Calu3 (cell line): Measurements from ENCODE around the gene LTK. TPM values are rescaled to one million over a fixed set of nuclear protein-coding genes. Genes with fewer than 3 reads are reported as not detected.

Source experiments
- BruUV-seq: library from RNA; stranded (reverse); fragments of 400-500 nt; replicated peaks from 2 replicates; lab custom pipeline; 2021; lab: Mats Ljungman, UMichigan
- CTCF ChIA-PET: fragments of 300-600 bp; sonication (Branson Sonifier 250); formaldehyde crosslinking; loops from one replicate; lab custom pipeline; 2022; ENCODE audit warnings: antibody characterized with exemption; lab: Charles Lee
- DNase-seq: peaks from one replicate; pipeline ENCODE4 v3.0.0; 2022
- H3K27ac Mint-ChIP-seq: one replicate; pipeline ENCODE4 v1.8.0; 2022; ENCODE audit warnings: mixed read lengths; ENCODE audit not compliant: unreplicated experiment
- H3K27me3 Mint-ChIP-seq: one replicate; pipeline ENCODE4 v1.8.0; 2022; ENCODE audit warnings: mixed read lengths; ENCODE audit not compliant: unreplicated experiment
- H3K36me3 Mint-ChIP-seq: one replicate; pipeline ENCODE4 v1.8.0; 2022; ENCODE audit warnings: mild to moderate bottlenecking, moderate library complexity, mixed read lengths; ENCODE audit not compliant: insufficient read depth, unreplicated experiment
- H3K4me1 Mint-ChIP-seq: one replicate; pipeline ENCODE4 v1.8.0; 2022; ENCODE audit warnings: mild to moderate bottlenecking, low read depth, mixed read lengths; ENCODE audit not compliant: unreplicated experiment
- H3K4me3 Mint-ChIP-seq: one replicate; pipeline ENCODE4 v1.8.0; 2022; ENCODE audit warnings: mild to moderate bottlenecking, low read depth, moderate library complexity, mixed read lengths; ENCODE audit not compliant: unreplicated experiment
- H3K9me3 Mint-ChIP-seq: one replicate; pipeline ENCODE4 v1.8.0; 2022; ENCODE audit warnings: low read depth, mixed read lengths; ENCODE audit not compliant: unreplicated experiment
- intact Hi-C: fragments of 100-400 bp; cut with micrococcal nuclease; formaldehyde crosslinking; loops from one replicate; pipeline ENCODE4 v1.10.0; 2022; ENCODE audit not compliant: unreplicated experiment
- total RNA-seq: library from RNA; stranded (reverse); gene quantifications from 2 replicates; pipeline ENCODE4 v1.2.3, GENCODE V29; 2022
- TF ChIP-seq, protein P1 (sequence below): fragments of 200-600 bp; IDR thresholded peaks from one replicate; pipeline ENCODE4 v1.8.0; 2022; ENCODE audit warnings: antibody characterized with exemption; ENCODE audit not compliant: unreplicated experiment

The LTK gene
- total RNA-seq, 1 experiment from 2014 or later = 0.24 TPM

DNA sequence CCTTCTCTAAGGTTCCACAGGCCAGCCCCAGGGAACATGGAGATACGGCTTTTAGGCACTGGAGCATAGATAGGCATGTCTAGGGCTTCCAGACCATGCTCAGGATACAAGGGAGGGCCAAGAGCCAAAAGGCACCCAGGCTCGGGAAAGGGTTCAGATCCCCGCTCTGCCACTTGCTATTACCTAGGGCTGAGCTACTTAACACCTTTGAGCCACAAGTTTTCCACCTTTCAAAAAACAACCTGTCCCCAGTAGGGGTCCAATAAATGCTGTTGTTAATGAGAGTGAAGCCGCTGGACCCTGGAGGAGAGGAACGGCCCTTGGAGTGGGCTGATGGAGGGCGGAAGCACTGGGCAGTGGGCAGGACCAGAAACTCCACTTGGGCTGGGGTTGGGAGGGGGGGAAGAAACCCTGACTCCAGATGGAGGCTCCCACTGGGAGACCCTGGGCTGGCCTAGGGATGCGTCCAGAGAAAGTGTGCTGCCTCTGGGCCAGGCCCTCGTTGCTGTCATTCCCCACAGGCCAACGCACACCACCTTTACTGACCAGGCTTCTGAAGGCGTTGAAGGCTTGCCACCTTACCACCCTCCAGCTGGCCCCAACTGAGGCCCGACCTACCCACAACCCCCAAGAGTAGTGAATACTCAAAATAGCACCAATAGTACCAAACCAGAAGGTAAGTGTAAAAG lies 28.5 kb downstream of the LTK start:
- intact Hi-C loops = no loop called here
- Mint-ChIP-seq H3K27me3 (no peaks in the 10 kb centered on the region), H3K27ac (no peak overlapping the region)

GRCh38 chr15:41483519-41483918 lies 30.1 kb downstream of the LTK start:
- CTCF ChIA-PET = no interaction called here
- no peak overlapping the region for H3K27ac Mint-ChIP-seq
- no peaks in the 10 kb centered on the region for H3K27me3 Mint-ChIP-seq
- no peak for DNase-seq
- no TSS peak for BruUV-seq
- TF ChIP-seq, protein P1, sequence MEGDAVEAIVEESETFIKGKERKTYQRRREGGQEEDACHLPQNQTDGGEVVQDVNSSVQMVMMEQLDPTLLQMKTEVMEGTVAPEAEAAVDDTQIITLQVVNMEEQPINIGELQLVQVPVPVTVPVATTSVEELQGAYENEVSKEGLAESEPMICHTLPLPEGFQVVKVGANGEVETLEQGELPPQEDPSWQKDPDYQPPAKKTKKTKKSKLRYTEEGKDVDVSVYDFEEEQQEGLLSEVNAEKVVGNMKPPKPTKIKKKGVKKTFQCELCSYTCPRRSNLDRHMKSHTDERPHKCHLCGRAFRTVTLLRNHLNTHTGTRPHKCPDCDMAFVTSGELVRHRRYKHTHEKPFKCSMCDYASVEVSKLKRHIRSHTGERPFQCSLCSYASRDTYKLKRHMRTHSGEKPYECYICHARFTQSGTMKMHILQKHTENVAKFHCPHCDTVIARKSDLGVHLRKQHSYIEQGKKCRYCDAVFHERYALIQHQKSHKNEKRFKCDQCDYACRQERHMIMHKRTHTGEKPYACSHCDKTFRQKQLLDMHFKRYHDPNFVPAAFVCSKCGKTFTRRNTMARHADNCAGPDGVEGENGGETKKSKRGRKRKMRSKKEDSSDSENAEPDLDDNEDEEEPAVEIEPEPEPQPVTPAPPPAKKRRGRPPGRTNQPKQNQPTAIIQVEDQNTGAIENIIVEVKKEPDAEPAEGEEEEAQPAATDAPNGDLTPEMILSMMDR = no peak
- no peaks in the 10 kb centered on the region for H3K4me1 Mint-ChIP-seq
- H3K9me3 Mint-ChIP-seq = no peaks in the 10 kb centered on the region
- peaks cover 10% of the 10 kb centered on the region for H3K36me3 Mint-ChIP-seq
- intact Hi-C loops = no loop called here
- no peak overlapping the region for H3K4me3 Mint-ChIP-seq

More for the DNA sequence above, 28.5 kb downstream of the LTK start:
- no peak for DNase-seq
- no peaks in the 10 kb centered on the region for H3K9me3 Mint-ChIP-seq
- peaks cover 10% of the 10 kb centered on the region for H3K36me3 Mint-ChIP-seq
- TF ChIP-seq, protein P1 = no peak
- H3K4me3 Mint-ChIP-seq = no peak overlapping the region
- CTCF ChIA-PET = no interaction called here
- BruUV-seq = no TSS peak
- H3K4me1 Mint-ChIP-seq = no peaks in the 10 kb centered on the region

DNA sequence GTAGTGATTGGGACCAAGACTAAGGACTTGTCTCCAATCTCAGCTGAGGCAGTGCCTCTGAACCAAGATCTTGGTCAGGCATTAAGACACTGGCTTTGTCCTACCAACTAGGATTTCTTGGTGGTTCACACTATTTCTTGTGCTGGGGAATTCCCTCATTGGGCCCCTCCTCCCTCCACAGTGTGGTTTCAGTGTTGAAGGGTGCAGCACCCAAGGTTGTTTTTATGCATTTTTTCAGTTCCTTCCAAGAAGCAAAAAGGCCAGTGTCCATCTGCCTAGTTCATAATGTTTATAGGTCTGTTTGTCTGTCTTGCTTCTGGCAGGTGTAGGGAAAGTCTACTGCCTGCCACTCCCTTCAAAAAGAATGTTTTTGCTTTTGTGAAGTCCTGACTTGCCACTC lies 30.5 kb downstream of the LTK start:
- BruUV-seq = no TSS peak
- intact Hi-C loops = no loop called here
- TF ChIP-seq, protein P1 = no peak
- Mint-ChIP-seq H3K27ac (no peak overlapping the region), H3K27me3 (no peaks in the 10 kb centered on the region), H3K4me1 (no peaks in the 10 kb centered on the region), H3K9me3 (no peaks in the 10 kb centered on the region), H3K4me3 (no peak overlapping the region), H3K36me3 (peaks cover 10% of the 10 kb centered on the region)
- no peak for DNase-seq
- CTCF ChIA-PET = no interaction called here

GRCh38 chr15:41482110-41482877 lies 31.3 kb downstream of the LTK start:
- no peaks in the 10 kb centered on the region for H3K9me3 Mint-ChIP-seq
- intact Hi-C loops = no loop called here
- no peak for DNase-seq
- no peak overlapping the region for H3K4me3 Mint-ChIP-seq
- CTCF ChIA-PET = no interaction called here
- TF ChIP-seq, protein P1 = no peak
- H3K27ac Mint-ChIP-seq = no peak overlapping the region
- no peaks in the 10 kb centered on the region for H3K4me1 Mint-ChIP-seq
- BruUV-seq = no TSS peak
- peaks cover 12% of the 10 kb centered on the region for H3K36me3 Mint-ChIP-seq
- no peaks in the 10 kb centered on the region for H3K27me3 Mint-ChIP-seq
